ENCODE data around the gene ZNF646.

- TF ChIP-seq, protein P1, sequence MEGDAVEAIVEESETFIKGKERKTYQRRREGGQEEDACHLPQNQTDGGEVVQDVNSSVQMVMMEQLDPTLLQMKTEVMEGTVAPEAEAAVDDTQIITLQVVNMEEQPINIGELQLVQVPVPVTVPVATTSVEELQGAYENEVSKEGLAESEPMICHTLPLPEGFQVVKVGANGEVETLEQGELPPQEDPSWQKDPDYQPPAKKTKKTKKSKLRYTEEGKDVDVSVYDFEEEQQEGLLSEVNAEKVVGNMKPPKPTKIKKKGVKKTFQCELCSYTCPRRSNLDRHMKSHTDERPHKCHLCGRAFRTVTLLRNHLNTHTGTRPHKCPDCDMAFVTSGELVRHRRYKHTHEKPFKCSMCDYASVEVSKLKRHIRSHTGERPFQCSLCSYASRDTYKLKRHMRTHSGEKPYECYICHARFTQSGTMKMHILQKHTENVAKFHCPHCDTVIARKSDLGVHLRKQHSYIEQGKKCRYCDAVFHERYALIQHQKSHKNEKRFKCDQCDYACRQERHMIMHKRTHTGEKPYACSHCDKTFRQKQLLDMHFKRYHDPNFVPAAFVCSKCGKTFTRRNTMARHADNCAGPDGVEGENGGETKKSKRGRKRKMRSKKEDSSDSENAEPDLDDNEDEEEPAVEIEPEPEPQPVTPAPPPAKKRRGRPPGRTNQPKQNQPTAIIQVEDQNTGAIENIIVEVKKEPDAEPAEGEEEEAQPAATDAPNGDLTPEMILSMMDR (IDR thresholded peaks at IDR 0.05; ENCODE audit: low read depth, low read length): no peak
- no peak for TF ChIP-seq EZH2phosphoT487 (IDR thresholded peaks at IDR 0.05; ENCODE audit: low read depth)
These were observed 14.4 kb downstream of the ZNF646 start, which contains the start of gene PRSS53 for GRCh38 chr16:31088459-31089183.

Measured in OCI-LY3 (cell line).